ENCODE measurements around the gene NRL.

NRL gene

GRCh38 chr14:24062216-24062980, 52.4 kb downstream of the NRL start:
- DNase-seq (ENCODE audit: low read depth): no peak
- no peak for TF ChIP-seq CTCF (conservative IDR thresholded peaks at IDR 0.05; ENCODE audit: control insufficient read depth, insufficient read depth, low read depth, low read length)
- H3K4me3 ChIP-seq (ENCODE audit: control insufficient read depth, low read depth, low read length): no peak overlapping the region

DNA sequence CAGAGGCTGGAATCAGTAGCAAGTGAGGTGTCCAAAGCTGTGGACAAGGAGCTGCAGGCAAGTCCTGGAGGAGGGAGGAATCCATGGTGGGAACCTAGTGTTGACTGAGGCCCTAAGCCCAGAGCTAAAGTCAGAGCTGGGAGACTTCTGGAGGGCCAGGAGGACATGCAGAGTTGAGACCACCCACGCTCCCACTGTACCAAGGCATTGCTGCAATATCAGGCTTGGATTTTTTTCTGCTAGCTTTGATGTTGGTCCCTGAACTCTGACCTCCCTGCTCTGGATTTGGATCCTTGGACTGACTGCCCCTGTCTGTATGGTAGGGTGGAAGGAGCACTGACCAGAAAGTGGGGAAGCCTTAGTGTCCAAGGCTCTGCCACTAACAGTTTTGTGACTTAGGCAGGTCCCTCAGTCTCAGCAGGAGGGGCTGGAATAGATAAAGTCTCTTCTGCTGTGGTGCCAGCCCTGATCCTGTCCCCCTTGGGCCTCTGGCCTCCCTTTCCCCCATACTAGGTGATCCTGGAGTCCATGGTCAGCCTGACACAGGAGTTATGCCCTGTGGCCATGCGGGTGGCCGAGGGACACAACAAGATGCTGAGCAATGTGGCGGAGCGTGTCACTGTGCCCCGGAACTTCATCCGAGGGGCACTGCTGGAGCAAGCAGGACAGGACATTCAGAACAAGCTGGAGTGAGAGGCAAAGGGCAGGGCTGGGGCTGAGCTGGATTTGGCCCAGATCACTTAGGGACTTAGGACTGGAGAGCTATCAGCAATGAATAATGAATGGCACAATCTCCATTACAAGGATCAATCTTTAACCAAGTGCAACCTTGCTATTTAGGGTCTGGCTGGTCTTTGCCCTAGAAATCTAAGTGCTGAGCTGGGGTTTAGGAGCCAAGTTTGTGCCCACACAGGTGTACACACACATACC, 53.5 kb downstream of the NRL start:
- H3K4me3 ChIP-seq (ENCODE audit: control insufficient read depth, low read depth, low read length): no peak overlapping the region
- no peak for DNase-seq (ENCODE audit: low read depth)
- TF ChIP-seq CTCF (conservative IDR thresholded peaks at IDR 0.05; ENCODE audit: control insufficient read depth, insufficient read depth, low read depth, low read length): no peak

DNA sequence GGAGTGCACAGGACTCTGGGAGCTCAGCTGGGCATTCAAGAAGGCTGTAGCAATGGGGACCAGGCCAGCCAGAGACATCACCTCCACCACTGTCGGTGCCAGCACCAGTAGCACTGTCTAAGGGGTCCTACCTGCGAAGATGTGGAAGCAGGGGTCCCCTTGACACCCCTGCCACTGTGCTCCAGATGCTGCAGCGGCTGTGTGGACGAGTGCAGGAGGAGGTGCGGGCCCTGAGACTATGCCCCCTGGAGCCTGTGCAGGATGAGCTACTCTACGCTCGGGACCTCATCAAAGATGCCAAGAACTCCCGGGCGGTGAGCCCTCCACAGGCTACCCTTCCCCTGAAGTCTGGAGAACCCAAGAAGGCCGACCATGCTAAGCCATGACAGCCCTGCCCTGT, 54.3 kb downstream of the NRL start:
- no peak for TF ChIP-seq CTCF (conservative IDR thresholded peaks at IDR 0.05; ENCODE audit: control insufficient read depth, insufficient read depth, low read depth, low read length)
- DNase-seq (ENCODE audit: low read depth): no peak
- H3K4me3 ChIP-seq (ENCODE audit: control insufficient read depth, low read depth, low read length): no peak overlapping the region

GRCh38 chr14:24059841-24060388, 54.8 kb downstream of the NRL start:
- no peak overlapping the region for H3K4me3 ChIP-seq (ENCODE audit: control insufficient read depth, low read depth, low read length)
- DNase-seq (ENCODE audit: low read depth): no peak
- no peak for TF ChIP-seq CTCF (conservative IDR thresholded peaks at IDR 0.05; ENCODE audit: control insufficient read depth, insufficient read depth, low read depth, low read length)

DNA sequence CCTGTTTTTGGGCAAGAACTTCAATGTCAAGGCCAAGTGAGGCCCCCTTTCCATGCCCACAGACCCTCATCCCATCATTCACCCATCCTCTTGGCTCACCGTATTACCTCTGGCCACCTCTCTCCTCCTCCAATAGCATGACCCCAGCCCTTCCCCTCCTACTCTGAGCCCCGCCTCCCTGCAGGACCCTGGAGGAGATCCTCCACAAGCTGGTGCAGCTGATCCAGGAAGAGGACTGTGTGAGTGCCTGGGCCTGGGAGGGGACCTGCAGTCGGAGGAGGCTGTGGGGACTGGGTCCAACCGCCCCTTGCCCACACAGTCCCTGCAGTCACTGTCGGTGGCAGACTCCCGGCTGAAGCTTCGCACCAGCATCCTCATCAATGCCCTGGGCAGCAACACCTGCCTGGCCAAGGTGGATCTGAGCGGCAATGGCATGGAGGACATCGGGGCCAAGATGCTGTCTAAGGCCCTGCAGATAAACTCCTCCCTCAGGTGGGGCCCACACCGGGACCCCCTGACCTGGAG, 55.7 kb downstream of the NRL start:
- H3K4me3 ChIP-seq (ENCODE audit: control insufficient read depth, low read depth, low read length): no peak overlapping the region
- DNase-seq (ENCODE audit: low read depth): no peak
- no peak for TF ChIP-seq CTCF (conservative IDR thresholded peaks at IDR 0.05; ENCODE audit: control insufficient read depth, insufficient read depth, low read depth, low read length)

- peak; percentile 74 for DNase-seq (ENCODE audit: low read depth)
- H3K4me3 ChIP-seq (ENCODE audit: control insufficient read depth, low read depth, low read length): no peak overlapping the region
- TF ChIP-seq CTCF (conservative IDR thresholded peaks at IDR 0.05; ENCODE audit: control insufficient read depth, insufficient read depth, low read depth, low read length): peak; percentile 92
These were observed 56.3 kb downstream of the NRL start for GRCh38 chr14:24058260-24058950.

All from fibroblast of mammary gland (primary cell).